GM11168 (cell line): ENCODE data around the gene TIMM10.
"Not testable (repeated sequence)": the region's sequence is repeated elsewhere in the genome, so short reads cannot be mapped to it uniquely, and the experiment has no call there.

Experiments used
- in situ Hi-C: fragments of 300-500 bp; cut with MboI; formaldehyde crosslinking; loops from one replicate; pipeline ENCODE4 v1.12.0; 2022; ENCODE audit warnings: low sequenced_read_pairs; ENCODE audit not compliant: unreplicated experiment

TIMM10 gene

DNA sequence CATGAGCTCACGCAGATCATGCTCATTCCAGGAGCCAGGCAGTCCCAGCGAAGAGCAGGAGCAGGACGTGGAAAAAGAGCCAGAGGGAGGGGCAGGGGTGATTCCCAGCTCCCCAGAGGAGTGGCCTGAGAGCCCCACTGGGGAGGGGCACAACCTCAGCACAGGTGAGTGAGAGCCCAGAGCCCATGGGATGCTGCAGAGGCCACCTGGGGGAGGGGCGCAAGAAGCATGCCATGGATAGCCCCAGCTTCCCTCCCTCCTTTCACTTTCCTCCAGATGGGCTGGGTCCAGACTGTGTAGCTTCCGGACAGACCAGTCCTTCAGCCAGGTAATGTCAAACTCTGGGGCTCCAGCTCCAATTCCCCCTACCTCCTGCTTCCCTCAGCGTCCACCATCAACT is 13.0 kb upstream of the TIMM10 start:
- in situ Hi-C loops = no loop called here

DNA sequence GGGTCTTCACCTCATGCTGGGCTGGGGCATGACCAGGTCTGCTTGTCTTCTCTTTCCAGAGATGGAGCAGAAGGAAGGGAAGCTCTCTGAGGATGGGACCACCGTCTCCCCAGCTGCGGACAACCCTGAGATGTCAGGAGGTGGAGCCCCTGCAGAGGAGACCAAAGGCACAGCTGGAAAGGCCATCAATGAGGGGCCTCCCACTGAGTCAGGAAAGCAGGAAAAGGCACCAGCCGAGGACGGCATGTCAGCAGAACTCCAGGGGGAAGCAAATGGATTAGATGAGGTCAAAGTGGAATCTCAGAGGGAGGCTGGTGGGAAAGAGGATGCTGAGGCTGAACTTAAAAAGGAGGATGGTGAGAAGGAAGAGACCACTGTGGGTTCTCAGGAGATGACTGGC is 12.0 kb upstream of the TIMM10 start:
- in situ Hi-C loops = no loop called here

DNA sequence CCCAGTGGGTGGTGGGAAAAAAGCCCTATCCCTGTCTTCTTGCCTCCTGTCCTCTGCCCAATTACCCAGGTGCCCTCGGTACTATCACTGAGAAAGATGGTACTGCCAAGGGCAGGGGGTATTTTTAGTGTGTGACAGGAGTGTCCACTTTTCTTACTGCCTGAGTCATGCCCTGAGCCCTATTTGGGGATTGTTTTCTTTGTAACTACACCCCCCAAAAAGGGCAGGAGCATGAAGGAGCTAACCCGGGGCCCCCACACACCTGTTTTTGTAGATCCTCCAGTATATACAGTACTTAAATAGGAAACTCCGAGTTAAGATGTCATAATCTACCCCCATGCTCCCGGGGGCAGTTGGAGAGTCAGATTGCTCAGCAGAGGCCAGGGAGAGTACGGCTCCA is 10.6 kb upstream of the TIMM10 start:
- in situ Hi-C loops = no loop called here

DNA sequence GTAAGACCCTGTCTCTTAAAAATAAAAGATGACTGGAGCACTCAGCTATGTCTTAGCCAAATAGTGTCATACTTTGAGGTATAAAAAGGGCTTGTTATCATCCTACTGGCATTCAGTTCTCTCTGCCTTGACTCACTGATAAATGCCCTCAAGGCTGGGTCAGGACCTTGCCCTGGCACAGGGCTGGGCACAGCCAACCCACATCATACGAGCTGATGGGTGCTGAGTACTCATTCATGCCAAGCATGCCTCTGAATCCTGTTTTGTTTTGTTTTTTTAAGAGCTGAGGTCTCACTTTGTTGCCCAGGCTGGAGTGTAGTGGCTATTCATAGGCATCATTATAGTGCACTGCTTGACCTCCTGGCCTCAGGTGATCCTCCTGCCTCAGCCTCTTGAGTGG is 8.8 kb upstream of the TIMM10 start:
- in situ Hi-C loops = no loop called here

DNA sequence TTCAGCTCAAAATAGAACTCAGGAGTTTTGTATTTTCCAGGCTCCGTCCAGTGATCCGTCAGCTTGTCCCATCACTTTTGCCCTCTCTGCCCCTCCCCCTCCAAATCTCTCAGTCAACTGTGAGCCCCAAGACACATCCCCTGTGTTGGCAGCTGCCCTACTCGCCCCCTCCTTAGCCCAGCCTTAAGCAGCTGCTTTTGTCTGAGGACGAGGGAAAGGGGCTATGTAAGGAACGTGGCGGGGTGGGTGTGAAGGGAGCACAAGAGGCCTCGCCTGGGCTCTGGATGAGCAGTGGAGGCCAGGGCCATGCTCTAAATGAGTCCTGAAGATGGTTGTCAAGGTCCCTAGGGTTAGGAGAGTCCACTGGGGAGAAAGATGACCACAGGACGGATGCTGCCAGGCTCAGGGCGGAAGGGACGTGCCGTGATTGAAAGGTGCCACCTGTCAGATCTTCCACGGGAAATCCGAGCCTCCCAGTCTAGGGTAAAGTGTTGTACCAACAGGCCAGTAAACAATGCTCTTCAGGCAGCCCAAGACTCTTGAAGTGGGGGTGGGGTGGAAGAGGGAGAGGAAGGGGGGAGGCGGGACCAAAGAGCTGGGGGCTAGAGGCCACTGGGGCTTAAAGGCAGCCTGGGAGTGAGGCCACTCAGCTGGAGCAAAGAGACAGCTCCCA is 6.5 kb upstream of the TIMM10 start, which contains the start of gene SMTNL1:
Gene SMTNL1, plus strand, starts transcription at position 649 of the 673 bp plus-strand sequence. CDS start 5,048 bp downstream, outside the sequence.
- in situ Hi-C loops = no loop called here

DNA sequence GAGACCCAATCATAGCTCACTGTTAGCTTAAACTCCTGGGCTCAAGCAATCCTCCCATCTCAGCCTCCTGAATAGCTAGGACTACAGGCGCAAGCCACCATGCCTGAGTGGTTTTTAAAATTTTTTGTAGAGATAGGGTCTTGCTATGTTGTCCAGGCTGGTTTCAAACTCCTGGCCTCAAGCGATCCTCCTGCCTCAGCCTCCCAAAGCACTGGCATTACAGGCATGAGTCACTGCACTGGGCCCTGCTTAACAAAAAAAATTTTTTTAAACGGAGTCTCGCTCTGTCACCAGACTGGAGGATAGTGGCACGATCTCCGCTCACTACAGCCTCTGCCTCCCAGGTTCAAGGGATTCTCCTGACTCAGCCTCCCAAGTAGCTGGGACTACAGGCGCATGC is 3.9 kb upstream of the TIMM10 start:
- in situ Hi-C loops = not testable (repeated sequence)

DNA sequence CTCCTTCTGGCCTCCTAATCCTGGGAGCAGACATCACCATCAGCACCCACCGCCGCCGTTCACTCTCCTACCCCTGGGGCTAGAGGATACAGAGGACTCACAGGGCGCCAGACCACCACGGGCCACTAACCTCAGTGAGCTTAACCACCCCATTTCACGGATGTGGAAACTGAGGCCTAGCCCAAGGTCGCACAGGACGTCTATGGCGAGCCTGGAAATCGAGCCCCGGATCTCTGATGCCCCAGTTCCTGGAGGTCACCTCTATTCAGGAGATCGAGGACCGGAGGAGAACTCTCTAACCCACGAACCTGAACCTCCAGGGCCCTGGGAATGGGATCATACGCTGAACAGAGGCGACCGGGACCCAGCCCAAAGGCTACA is 349 bp downstream of the TIMM10 start:
- in situ Hi-C loops = no loop called here

DNA sequence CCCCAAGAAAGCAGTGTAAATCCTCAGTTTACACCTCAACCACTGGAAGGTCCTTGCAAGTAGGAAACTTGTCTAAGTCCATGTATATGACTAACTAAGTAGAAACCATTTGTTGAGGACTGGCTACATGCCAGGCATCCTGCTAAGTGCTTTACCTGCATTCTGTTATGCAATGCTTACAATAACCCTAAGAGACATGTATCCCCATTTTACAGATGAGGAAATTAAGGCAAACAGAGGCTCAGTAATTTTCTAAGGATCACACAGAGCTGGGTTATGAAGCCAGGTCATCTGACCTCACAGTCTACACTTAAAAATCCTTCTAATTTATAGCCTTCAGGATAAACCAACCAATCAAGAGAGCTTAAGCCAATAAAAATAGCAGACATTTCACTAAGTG is 1.5 kb downstream of the TIMM10 start:
- in situ Hi-C loops = loop anchor here (5.0 kb wide), 1 partner anchor 37 kb away; no protein-coding TSS in a partner anchor

DNA sequence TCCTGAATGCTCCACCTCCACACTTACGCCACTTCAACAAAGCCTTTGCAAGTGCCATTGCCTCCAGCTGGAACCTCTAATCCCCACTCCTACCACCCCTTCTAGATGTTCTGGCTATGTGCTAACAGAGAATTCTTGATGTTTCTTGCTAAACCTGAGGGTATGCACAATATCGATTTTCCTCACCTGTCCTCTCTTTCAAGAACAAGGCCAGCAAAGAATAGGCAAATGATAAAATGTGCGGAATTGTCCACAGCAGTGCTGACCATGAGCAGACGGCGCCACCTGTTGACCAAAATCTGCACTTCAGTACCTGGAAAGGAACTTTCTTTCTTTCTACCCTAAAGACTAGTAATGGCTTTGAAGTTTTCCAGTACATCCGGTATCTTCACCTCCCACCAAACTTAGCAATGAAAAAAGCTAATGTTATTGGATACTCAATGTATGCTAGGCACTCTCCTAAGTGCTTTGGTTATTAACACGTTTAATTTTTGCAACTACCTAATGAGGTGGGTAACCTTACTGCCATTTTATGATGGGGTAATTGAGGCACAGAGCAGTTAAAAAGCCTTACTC is 3.4 kb downstream of the TIMM10 start:
- in situ Hi-C loops = loop anchor here (5.0 kb wide), 1 partner anchor 35 kb away; no protein-coding TSS in a partner anchor

DNA sequence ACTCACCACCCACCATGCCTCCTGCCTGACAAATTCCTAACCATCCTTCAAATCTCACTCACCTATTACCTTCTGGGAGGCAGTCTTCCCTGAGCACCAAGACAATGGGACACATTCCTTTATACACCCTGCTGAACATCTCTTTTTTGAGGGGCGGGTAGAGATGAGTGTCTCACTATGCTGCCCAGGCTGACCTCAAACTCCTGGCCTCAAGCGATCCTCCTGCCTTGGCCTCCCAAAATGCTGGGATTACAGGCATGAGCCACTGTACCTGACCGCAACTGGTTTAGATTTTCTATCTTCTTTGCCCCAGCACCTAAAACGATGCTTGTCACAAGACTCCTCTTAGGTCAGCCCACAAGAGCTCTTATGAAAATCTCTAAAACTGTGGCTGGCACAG is 7.1 kb downstream of the TIMM10 start:
- in situ Hi-C loops = no loop called here

DNA sequence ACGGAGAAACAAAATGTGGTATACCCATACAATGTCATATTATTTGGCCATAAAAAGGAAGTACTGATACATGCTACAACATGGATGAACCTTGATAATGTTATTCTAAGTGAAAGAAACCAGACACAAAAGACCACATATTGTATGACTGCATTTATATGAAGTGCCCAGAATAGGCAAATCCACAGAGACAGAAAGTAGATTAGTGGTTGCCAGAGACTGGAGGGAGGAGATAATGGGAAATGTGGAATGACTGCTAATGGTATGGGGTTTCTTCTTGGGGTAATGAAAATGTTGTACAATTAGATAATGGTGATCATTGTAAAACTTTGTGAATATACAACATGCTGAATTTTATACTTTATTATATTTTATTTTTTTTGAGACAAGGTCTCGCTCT is 9.4 kb downstream of the TIMM10 start:
- in situ Hi-C loops = no loop called here

DNA sequence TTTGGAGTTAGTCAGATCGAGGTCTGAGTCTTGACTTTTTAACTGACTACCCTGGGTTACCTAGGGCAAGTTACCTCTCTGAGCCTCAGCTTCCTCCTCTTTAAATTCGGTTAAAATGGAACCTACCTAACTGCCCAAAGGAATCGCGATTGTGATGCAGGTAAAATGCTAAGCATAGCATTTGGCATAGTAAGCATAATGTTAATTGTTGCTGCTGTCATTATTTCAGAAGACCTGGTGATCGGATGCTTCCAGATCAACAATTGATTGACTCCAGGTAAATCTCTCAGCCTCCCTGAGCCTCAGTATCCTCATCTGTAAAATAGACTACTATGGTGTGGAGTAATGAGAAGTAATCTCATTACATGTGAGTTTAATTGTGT is 14.5 kb downstream of the TIMM10 start:
- in situ Hi-C loops = no loop called here

DNA sequence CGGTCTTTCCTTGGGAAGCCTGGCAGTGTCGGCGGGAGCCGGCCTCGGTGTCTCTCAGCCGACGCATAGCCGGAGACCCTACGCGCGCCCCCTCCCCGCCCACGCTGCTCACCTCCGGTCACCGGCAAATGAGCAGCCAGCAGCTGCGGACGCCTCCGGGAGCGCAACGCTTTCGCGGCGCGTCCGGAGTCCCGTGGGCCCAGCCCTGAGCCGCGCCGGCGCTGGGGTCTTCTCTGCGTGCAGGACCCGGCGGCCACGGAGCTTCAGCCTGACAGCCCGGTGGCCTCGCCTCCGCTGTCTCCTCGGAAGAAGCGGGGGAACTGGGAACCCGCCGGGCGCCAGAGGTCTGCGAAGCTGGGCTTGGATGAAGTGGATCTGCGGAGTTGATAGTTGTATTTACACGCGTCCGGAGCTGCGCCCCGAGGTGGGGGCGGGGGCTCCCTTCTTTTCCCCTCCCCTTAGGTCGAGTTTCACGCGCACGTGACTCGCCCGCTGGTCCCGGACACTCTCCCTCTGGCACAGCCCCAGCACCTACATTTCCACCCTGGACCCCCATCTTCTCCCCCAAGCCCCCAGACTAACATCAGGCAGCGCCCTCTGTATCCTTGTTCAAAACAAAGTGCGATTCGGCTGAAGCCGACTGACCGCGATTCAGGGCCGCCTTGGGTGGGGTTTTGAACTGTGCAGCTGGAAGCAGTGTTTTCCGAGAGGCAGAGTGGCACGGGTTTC is 15.1 kb downstream of the TIMM10 start, which contains the start of gene SLC43A1:
Gene SLC43A1, minus strand, starts transcription at position 371 of the 729 bp plus-strand sequence. CDS start 1,591 bp downstream, outside the sequence.
- in situ Hi-C loops = no loop called here

DNA sequence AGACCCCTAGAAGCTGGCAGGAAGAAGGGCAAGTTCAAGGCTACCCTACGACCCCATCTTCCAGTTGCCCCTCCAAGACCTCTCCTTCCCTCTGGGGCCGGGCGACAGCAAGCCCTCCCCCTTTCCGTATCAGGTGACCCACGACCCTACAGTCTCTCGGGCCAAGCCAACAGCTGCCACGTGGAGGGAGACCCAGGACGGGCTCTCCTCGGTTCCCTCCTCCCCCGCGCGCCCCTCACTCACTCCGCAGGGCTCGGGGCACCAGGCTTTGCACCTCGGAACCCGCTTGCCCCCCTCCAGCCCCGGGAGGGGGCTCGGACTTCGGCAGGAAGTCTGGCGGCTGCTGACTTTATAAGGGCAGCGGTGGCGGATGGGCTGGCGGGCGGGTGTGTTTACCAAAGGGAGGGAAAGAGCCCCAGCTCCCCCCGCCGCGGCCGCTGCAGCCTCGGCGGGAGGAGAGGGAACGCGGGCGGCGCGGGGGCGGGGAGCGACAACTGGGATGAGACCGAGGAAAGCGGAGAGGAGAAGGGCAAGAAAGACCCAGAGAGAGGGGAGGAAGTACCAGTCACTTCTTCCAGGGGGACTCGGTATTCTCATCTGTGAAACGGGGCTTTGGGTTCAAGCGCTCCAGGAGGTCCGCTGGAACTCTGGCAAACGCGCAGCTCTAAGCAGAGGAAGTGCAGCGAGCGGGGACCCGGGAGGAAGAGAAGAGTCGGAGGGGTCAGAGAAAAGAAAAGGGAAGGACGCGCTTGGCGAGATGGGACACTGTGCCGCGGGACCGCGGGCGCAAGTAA is 15.8 kb downstream of the TIMM10 start:
- in situ Hi-C loops = no loop called here

DNA sequence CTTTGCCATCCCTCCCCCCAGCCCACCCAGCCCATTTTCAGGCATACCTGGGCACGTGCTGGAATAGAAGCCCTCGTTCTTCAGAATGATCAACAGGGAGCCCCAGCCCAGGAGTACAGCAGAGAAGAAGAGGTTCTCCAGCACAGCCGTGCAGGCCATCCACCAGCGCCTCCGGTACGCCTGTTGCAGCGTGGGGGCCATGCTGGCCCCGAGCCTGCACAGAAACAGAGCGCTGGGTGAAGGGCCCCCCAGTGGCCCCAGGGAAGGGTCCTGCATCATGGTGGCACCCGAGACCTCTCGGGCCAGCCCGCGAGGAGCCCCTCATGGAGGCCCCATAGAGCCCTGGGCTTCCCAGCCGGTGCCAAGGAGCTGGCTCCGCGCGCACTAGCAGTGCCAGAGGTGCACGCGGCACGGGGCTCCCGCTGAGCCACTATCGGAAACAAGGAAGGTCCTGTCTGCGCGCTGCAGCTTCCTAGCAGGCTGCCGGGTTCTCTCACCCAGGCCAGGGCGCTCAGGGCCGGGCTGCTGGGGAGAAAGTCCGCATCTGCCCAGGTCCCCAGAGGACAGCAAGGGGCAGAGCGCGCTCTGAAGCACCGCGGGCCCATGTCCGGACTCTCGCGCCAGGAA is 16.5 kb downstream of the TIMM10 start:
- in situ Hi-C loops = no loop called here

DNA sequence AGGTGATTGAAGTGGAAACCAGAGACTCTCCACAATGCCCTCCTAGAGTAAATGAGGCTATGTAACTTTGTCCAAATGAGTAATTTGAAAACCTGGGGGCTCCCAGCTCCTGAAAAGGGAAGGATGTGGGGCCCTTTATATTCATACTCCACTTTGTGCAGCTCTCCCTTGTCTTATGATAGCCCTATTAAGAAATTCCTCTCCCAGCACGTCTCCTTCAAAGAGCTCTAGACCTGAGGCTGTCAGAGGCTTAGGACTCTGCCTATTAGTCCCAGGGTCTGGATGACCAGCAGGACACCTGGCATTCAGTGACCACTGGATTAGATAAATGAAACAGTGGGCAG is 17.1 kb downstream of the TIMM10 start:
- in situ Hi-C loops = no loop called here

DNA sequence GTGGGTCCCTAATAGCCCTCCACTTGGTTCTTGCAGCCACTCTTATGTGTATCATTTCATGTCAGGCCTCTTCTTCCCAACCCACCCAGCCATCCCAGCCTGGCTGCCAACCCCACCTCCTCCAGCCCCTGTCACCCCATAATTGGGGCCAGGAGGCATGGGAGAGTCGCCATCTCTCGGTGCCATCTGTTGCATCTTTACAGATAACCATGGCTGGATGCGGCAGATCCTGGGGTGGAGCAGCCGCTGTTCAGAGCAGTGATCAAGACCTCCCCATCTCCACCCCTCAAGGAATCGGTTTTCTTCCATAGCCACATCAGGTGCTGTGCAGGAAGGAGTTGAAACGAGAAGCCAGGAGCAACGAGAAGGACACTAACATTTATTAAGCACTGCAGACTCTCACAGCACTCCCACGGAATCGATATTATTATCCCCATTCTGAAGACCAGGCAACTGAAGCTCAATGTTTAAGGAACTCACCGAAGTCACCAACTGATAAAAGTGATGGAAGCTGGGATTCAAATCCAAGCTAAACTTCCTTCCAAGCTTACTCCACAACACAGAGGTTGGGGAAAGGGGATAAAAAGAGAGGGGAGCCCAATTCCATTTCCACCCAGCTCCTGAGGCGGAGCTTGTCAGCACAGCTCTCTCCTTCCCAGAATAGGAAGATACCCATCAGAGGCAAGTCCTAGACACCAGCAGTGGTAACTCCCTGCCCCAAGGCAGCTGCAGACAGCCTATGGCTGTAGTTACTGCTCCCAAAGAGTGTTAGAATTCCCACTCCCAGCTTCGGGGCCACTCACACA is 17.7 kb downstream of the TIMM10 start:
- in situ Hi-C loops = no loop called here

DNA sequence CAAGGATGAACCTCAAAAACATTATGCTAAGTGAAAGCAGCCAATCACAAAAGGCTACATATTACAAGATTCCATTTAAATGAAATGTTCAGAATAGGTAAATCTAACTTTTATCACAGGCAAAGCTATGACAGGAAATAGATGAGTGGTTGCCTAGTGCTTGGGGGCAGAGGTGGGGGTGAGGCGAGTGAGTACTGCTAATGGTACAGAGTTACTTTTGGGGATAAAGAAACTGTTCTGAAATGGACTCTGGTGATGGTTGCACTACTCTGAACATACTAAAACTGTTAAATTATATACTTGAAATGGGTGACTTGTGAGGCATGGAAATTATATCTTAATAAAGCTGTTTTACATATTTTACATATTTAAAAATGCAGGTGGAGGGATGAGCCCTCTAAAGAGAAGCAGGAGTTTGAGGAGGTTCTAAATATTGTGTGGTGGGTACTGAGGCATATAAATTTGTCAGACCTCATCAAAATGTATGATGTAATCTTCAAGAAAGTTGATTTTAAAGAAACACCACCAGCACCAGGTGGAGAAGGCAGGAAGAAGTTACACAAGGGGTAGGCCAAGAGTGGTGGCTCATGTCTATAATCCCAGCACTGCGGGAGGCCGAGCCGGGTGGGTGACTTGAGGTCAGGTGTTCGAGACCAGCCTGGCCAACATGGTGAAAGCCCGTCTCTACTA is 18.7 kb downstream of the TIMM10 start:
- in situ Hi-C loops = no loop called here
